Hepatocyte (in vitro differentiated cells): Measurements from ENCODE around the gene NLRP10. TPM values are rescaled to one million over a fixed set of nuclear protein-coding genes. Genes with fewer than 3 reads are reported as not detected.
"Not testable (repeated sequence)": the region's sequence is repeated elsewhere in the genome, so short reads cannot be mapped to it uniquely, and the experiment has no call there.

Experiments used
- DNase-seq: peaks from one replicate; pipeline ENCODE4 v3.0.0-alpha.2; 2016; ENCODE audit warnings: low spot score
- H2AFZ ChIP-seq: fragments of 200-600 bp; sonication (generic); 2 replicates; pipeline ENCODE4 v1.6.0; 2016; ENCODE audit warnings: antibody characterized with exemption, mild to moderate bottlenecking
- H3K27ac ChIP-seq: fragments of 200-600 bp; sonication (generic); 2 replicates; pipeline ENCODE4 v1.5.1; 2016; ENCODE audit warnings: mild to moderate bottlenecking
- H3K27me3 ChIP-seq: fragments of 200-600 bp; sonication (generic); 2 replicates; pipeline ENCODE4 v1.6.1; 2016
- H3K36me3 ChIP-seq: fragments of 200-600 bp; sonication (generic); replicated peaks from 2 replicates; pipeline ENCODE4 v1.5.1; 2016; ENCODE audit warnings: low read depth; ENCODE audit not compliant: insufficient read depth
- H3K4me1 ChIP-seq: fragments of 200-600 bp; sonication (generic); 2 replicates; pipeline ENCODE4 v1.5.1; 2016; ENCODE audit warnings: mild to moderate bottlenecking, moderate library complexity; ENCODE audit not compliant: insufficient read depth
- H3K4me2 ChIP-seq: fragments of 200-600 bp; sonication (generic); 2 replicates; pipeline ENCODE4 v1.6.0; 2016
- H3K4me3 ChIP-seq: fragments of 200-600 bp; sonication (generic); 2 replicates; pipeline ENCODE4 v1.5.1; 2016; ENCODE audit warnings: mild to moderate bottlenecking
- H3K79me2 ChIP-seq: fragments of 200-600 bp; sonication (generic); 2 replicates; pipeline ENCODE4 v1.6.0; 2017; ENCODE audit warnings: mild to moderate bottlenecking
- H3K9me2 ChIP-seq: fragments of 200-600 bp; sonication (generic); replicated peaks from 2 replicates; pipeline ENCODE4 v1.6.0; 2017; ENCODE audit warnings: mild to moderate bottlenecking; ENCODE audit not compliant: insufficient read depth
- H3K9me3 ChIP-seq: fragments of 200-600 bp; sonication (generic); 2 replicates; pipeline ENCODE4 v1.5.1; 2016; ENCODE audit warnings: low read depth, mild to moderate bottlenecking
- H4K20me1 ChIP-seq: fragments of 200-600 bp; sonication (generic); 2 replicates; pipeline ENCODE4 v1.6.0; 2016; ENCODE audit warnings: mild to moderate bottlenecking; ENCODE audit not compliant: insufficient read depth, poor library complexity, severe bottlenecking
- EZH2 ChIP-seq: fragments of 200-600 bp; sonication (generic); IDR thresholded peaks from 2 replicates; pipeline ENCODE4 v1.6.1; 2016; ENCODE audit warnings: antibody characterized with exemption, mild to moderate bottlenecking, borderline replicate concordance
- EZH2phosphoT487 ChIP-seq: fragments of 200-600 bp; sonication (generic); IDR thresholded peaks from one replicate; pipeline ENCODE4 v1.6.1; 2018; ENCODE audit warnings: antibody characterized with exemption, mild to moderate bottlenecking, low read depth, moderate library complexity; ENCODE audit not compliant: unreplicated experiment, severe bottlenecking
- WGBS: methylation state at CpG from one replicate; pipeline ENCODE4 v1.1.6; 2016; ENCODE audit warnings: low lambda C conversion rate; ENCODE audit errors: missing lambda C conversion rate; 5-methylcytosine and 5-hydroxymethylcytosine counted together
- polyA plus RNA-seq: library from polyadenylated mRNA; unstranded; fragments of >200 nt; fragmentation: Nextera tagmentation; extraction: Ambion mirVana; gene quantifications from 2 replicates; pipeline ENCODE4 v1.2.1, GENCODE V29; 2016
- total RNA-seq: library from RNA; depleted of rRNA; stranded (reverse); fragments of >200 nt; gene quantifications from 2 replicates; pipeline ENCODE4 v1.2.3, GENCODE V29; 2014
- TF ChIP-seq, protein P1 (sequence below): fragments of 200-600 bp; sonication (generic); IDR thresholded peaks from 2 replicates; pipeline ENCODE4 v1.5.1; 2016; ENCODE audit warnings: antibody characterized with exemption, mild to moderate bottlenecking; ENCODE audit not compliant: poor library complexity

NLRP10 gene
- total and polyA plus RNA-seq, 2 experiments from 2014 or later: 1.1 TPM; not detected in 1

DNA sequence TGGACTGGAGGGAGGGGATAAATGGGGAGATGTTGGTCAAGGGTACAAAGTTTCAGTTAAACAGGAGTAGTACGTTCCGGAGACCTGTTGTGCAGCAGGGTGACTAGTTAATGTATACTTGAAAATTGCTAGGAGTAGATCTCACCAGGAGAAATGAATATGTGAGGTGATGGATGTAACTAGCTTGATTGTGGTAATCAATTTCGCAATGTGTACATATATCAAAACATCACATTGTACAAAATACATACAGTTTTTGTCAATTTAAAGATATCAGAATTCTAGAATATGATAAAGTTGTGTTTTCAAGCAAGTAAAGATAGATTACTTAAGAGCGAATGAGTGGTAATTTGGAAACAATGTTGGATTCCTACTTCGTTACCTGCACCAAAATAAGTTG is 35.1 kb upstream of the NLRP10 start:
- H3K79me2 ChIP-seq: no peaks in the 10 kb centered on the region
- no peaks in the 10 kb centered on the region for H3K36me3 ChIP-seq
- no peaks in the 10 kb centered on the region for H4K20me1 ChIP-seq
- 74% methylated on average over 5 of the region's 5 CpGs for WGBS
- TF ChIP-seq, protein P1, sequence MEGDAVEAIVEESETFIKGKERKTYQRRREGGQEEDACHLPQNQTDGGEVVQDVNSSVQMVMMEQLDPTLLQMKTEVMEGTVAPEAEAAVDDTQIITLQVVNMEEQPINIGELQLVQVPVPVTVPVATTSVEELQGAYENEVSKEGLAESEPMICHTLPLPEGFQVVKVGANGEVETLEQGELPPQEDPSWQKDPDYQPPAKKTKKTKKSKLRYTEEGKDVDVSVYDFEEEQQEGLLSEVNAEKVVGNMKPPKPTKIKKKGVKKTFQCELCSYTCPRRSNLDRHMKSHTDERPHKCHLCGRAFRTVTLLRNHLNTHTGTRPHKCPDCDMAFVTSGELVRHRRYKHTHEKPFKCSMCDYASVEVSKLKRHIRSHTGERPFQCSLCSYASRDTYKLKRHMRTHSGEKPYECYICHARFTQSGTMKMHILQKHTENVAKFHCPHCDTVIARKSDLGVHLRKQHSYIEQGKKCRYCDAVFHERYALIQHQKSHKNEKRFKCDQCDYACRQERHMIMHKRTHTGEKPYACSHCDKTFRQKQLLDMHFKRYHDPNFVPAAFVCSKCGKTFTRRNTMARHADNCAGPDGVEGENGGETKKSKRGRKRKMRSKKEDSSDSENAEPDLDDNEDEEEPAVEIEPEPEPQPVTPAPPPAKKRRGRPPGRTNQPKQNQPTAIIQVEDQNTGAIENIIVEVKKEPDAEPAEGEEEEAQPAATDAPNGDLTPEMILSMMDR: no peak
- TF ChIP-seq EZH2phosphoT487 (no peak), EZH2 (no peak)
- no peak overlapping the region for H3K4me3 ChIP-seq
- no peak overlapping the region for H3K27ac ChIP-seq
- no peak overlapping the region for H2AFZ ChIP-seq
- H3K4me2 ChIP-seq: no peak overlapping the region
- no peaks in the 10 kb centered on the region for H3K4me1 ChIP-seq
- no peak for DNase-seq
- no peaks in the 10 kb centered on the region for H3K9me3 ChIP-seq
- H3K27me3 ChIP-seq: no peaks in the 10 kb centered on the region
- H3K9me2 ChIP-seq: no peaks in the 10 kb centered on the region

DNA sequence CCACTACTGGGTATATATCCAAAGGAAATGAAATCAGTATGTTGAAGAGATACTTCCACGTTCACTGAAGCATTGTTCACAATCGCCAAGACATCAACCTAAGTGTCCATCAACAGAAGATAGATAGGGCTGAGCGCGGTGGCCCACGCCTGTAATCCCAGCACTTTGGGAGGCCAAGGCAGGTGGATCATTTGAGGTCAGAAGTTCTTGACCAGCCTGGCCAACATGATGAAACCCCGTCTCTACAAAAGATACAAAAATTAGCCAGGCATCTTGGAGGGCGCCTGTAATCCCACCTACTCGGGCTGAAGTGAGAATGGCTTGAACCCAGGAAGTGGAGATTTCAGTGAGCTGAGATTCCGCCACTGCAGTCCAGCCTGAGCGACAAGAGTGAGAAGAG is 34.5 kb upstream of the NLRP10 start:
- no peak overlapping the region for H2AFZ ChIP-seq

DNA sequence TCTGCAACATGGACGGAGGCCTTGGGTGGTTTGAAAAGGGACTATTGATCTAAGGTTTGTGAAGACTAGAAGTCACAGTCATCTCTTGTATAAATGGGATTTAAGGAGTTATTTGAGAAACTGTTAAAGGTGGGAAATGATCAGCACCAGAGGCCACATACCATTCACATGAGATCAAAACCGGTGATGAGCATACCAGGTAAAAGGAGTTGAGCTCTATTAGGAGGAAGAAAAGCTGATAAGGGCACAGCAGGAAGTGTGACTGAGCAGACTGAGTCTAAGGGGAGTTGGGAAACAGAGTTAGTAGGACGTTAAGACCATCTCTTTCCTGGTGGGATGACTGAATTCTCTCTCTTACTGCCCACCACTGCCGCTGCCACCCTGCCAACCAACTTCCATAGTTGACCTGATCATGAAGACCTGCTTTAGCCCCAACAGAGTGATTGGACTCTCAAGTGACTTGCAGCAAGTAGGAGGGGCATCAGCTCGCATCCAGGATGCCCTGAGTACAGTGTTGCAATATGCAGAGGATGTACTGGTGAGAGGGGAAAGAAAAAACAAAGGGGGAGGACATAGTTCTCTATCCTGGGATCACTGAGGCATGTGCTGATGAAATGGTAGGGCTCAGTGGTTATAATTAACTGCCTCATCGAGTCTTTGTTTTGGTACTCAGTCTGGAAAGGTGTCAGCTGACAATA is 29.5 kb upstream of the NLRP10 start:
- no peaks in the 10 kb centered on the region for H3K27me3 ChIP-seq
- H3K4me3 ChIP-seq: no peak overlapping the region
- H4K20me1 ChIP-seq: no peaks in the 10 kb centered on the region

More for the DNA sequence above, 34.5 kb upstream of the NLRP10 start:
- Histone ChIP-seq H3K4me3 (no peak overlapping the region), H3K4me1 (no peaks in the 10 kb centered on the region), H3K79me2 (no peaks in the 10 kb centered on the region), H3K4me2 (no peak overlapping the region), H3K9me2 (no peaks in the 10 kb centered on the region), H4K20me1 (no peaks in the 10 kb centered on the region), H3K27ac (no peak overlapping the region), H3K9me3 (no peaks in the 10 kb centered on the region), H3K27me3 (no peaks in the 10 kb centered on the region), H3K36me3 (no peaks in the 10 kb centered on the region)
- 97% methylated on average over 10 of the region's 10 CpGs for WGBS
- no peak for DNase-seq
- no peak for TF ChIP-seq EZH2phosphoT487
- TF ChIP-seq, protein P1: no peak
- TF ChIP-seq EZH2: no peak

GRCh38 chr11:7987560-7987883 is 22.3 kb upstream of the NLRP10 start:
- 0% methylated on average over 11 of the region's 13 CpGs for WGBS
- peak overlapping the region; percentile 50 for H3K27ac ChIP-seq
- not testable (repeated sequence) for DNase-seq, H3K9me2 ChIP-seq, H3K9me3 ChIP-seq, H4K20me1 ChIP-seq, H2AFZ ChIP-seq, H3K36me3 ChIP-seq, H3K27me3 ChIP-seq
- peaks cover 30% of the 10 kb centered on the region for H3K79me2 ChIP-seq
- H3K4me1 ChIP-seq: peaks cover 19% of the 10 kb centered on the region
- peak overlapping the region; percentile 59 for H3K4me3 ChIP-seq
- peak overlapping the region; percentile 96 for H3K4me2 ChIP-seq

More for the DNA sequence above, 29.5 kb upstream of the NLRP10 start:
- Histone ChIP-seq H3K4me1 (no peaks in the 10 kb centered on the region), H3K36me3 (no peaks in the 10 kb centered on the region), H3K27ac (no peak overlapping the region), H3K79me2 (peaks cover 7% of the 10 kb centered on the region), H3K4me2 (no peak overlapping the region), H3K9me3 (no peaks in the 10 kb centered on the region), H3K9me2 (no peaks in the 10 kb centered on the region), H2AFZ (no peak overlapping the region)
- no peak for DNase-seq
- WGBS: 83% methylated on average over 6 of the region's 6 CpGs
- no peak for TF ChIP-seq EZH2phosphoT487
- TF ChIP-seq EZH2: no peak
- TF ChIP-seq, protein P1: no peak
